ENCODE data around the gene HYI. TPM values are rescaled to one million over a fixed set of nuclear protein-coding genes. Genes with fewer than 3 reads are reported as not detected.

HYI gene
- polyA plus RNA-seq, 2 of the 4 experiments (the other 2 are of a cell fraction): 7.2 to 15.1 TPM

DNA sequence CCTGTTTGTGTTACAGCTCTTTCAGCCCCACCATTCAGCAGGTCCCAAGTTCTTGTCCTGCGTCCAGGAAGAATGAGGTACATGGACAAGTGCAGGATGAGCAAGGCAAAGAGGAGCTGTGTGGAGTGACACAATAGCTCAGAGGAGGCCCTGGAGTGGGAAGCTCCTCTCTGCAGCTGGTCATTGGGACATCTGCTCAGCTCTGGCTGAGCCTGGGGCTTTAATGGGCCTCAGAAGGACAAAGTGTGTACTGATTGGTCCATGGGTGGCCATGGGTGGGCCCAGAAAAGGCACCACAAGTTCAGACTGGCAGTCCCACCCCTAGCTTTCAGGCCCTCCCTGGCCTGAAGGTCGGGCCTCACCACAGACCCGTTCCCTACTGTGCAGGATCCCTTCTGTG lies 14.7 kb upstream of the HYI start:
- peak overlapping the region in 1 of 2 experiments; percentile 95; a peak in 3 of 6 replicates for H3K27ac ChIP-seq
- ATAC-seq (no peak), FAIRE-seq (no peak), DNase-seq (ENCODE audit: low read depth in 1 of 2, low spot score in 1 of 2) (no peak)
- CTCF ChIA-PET: interaction anchor here (0.8 to 1.1 kb wide), 2 partner anchors 10 to 61 kb away, joined by 4 to 5 read pairs; no protein-coding TSS in a partner anchor
- peaks cover 29% of the 10 kb centered on the region for H3K4me1 ChIP-seq
- no peak overlapping the region for H3K4me2 ChIP-seq
- POLR2A ChIA-PET: no interaction called here
- no peak overlapping the region for H3K4me3 ChIP-seq
- TF ChIP-seq EP300 (IDR thresholded peaks at IDR 0.05) (no peak), NR3C1 (IDR thresholded peaks at IDR 0.05) (no peak), MYC (IDR thresholded peaks at IDR 0.05; ENCODE audit: borderline replicate concordance, low read length) (no peak), FOSB (CRISPR knock-in tag; IDR thresholded peaks at IDR 0.05) (no peak), TFCP2L1 (CRISPR knock-in tag; IDR thresholded peaks at IDR 0.05) (no peak), ZC3H11A (IDR thresholded peaks at IDR 0.05) (no peak), HDAC2 (IDR thresholded peaks at IDR 0.05) (no peak), MAZ (IDR thresholded peaks at IDR 0.05; ENCODE audit: borderline replicate concordance, low read depth, low read length) (no peak), CBX2 (IDR thresholded peaks at IDR 0.05; ENCODE audit: borderline replicate concordance, low read depth) (no peak), JUNB (IDR thresholded peaks at IDR 0.05) (no peak), TP53 (CRISPR knock-in tag; IDR thresholded peaks at IDR 0.05) (no peak), NPAS2 (CRISPR knock-in tag; IDR thresholded peaks at IDR 0.05; ENCODE audit: borderline replicate concordance) (no peak), EHMT2 (IDR thresholded peaks at IDR 0.05; ENCODE audit: low read depth) (no peak), KDM1A (IDR thresholded peaks at IDR 0.05; ENCODE audit: low read depth) (no peak), FOXS1 (CRISPR knock-in tag; IDR thresholded peaks at IDR 0.05) (no peak)
- no peaks in the 10 kb centered on the region for H3K9me3 ChIP-seq
- 100% methylated on average over 1 of the region's 3 CpGs for WGBS (ENCODE audit: missing lambda C conversion rate)

DNA sequence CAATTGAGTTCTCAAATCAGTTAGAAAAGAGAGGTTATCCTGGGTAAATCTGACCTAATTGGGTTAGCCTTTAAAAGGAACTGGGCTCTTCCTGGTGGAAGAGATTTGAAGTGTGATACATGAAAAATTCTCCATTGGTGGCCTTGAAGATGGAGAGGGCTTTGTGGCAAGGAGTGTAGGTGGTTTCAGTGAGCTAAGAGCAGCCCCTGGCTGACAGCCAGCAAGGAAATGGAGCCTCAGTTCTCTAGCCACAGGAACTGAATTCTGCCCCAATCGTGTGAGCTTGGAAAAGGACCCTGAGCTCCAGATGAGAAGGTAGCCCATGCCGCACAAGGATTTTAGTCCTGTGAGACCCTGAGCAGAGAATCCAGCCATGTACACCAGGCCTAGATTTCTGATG lies 12.7 kb upstream of the HYI start:
- TF ChIP-seq CEBPB (IDR thresholded peaks at IDR 0.05) (no peak), NPAS2 (CRISPR knock-in tag; IDR thresholded peaks at IDR 0.05; ENCODE audit: borderline replicate concordance) (no peak), ZSCAN20 (CRISPR knock-in tag; IDR thresholded peaks at IDR 0.05) (no peak), POLR2A (IDR thresholded peaks at IDR 0.05; ENCODE audit: low read length) (no peak), NR3C1 (IDR thresholded peaks at IDR 0.05) (no peak), TP53 (CRISPR knock-in tag; IDR thresholded peaks at IDR 0.05) (no peak)
- TF ChIP-seq, protein P1, sequence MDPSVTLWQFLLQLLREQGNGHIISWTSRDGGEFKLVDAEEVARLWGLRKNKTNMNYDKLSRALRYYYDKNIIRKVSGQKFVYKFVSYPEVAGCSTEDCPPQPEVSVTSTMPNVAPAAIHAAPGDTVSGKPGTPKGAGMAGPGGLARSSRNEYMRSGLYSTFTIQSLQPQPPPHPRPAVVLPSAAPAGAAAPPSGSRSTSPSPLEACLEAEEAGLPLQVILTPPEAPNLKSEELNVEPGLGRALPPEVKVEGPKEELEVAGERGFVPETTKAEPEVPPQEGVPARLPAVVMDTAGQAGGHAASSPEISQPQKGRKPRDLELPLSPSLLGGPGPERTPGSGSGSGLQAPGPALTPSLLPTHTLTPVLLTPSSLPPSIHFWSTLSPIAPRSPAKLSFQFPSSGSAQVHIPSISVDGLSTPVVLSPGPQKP (IDR thresholded peaks at IDR 0.05; ENCODE audit: low read depth, low read length): no peak
- TF ChIP-seq, protein P2, sequence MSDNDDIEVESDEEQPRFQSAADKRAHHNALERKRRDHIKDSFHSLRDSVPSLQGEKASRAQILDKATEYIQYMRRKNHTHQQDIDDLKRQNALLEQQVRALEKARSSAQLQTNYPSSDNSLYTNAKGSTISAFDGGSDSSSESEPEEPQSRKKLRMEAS (IDR thresholded peaks at IDR 0.05): no peak
- H3K4me2 ChIP-seq: no peak overlapping the region
- POLR2A ChIA-PET: interaction anchor here (0.8 kb wide), 1 partner anchor 98 kb away, joined by 4 read pairs; the partner anchor contains the start of gene ELOVL1
- WGBS (ENCODE audit: missing lambda C conversion rate): 94% methylated on average over 2 of the region's 2 CpGs
- H3K4me1 ChIP-seq: peaks cover 10% of the 10 kb centered on the region
- CTCF ChIA-PET: interaction anchor here (0.7 kb wide), 1 partner anchor 27 kb away, joined by 3 read pairs; no protein-coding TSS in a partner anchor
- no peak for DNase-seq (ENCODE audit: low read depth in 1 of 2, low spot score in 1 of 2)
- H3K9me3 ChIP-seq: no peaks in the 10 kb centered on the region
- no peak overlapping the region for H3K4me3 ChIP-seq
- FAIRE-seq: no peak
- no peak for ATAC-seq
- peak overlapping the region in 1 of 2 experiments; percentile 95; a peak in 4 of 6 replicates for H3K27ac ChIP-seq

DNA sequence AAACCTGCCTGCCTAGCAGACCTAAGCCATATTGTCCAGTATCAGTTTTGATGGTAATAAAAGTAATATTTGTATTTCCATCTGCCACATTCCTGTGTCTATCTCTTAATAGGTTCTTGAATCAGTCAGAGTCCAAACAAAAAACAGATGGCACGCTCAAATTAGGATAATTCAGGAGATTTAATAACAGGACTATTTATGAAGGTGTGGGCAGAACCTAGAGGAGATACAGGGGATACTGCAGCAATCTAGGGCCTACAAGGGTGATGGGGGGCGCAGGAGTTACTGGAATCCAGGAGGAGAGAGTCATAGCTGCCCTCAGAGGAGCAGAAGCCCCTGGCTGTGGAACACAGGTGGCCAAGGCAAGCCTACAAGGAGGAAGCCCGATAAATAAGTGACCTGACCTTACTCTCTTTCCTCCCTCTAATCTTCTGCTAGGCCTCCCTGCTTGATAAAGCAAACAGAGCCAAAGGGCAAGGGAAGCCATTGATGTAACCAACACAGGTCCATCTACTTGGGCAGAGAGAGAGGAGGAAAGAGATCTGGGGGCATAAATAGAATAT lies 11.9 kb upstream of the HYI start:
- no peaks in the 10 kb centered on the region for H3K9me3 ChIP-seq
- ATAC-seq (no peak), FAIRE-seq (no peak), DNase-seq (ENCODE audit: low read depth in 1 of 2, low spot score in 1 of 2) (no peak)
- TF ChIP-seq EP300 (IDR thresholded peaks at IDR 0.05) (no peak), RCOR1 (IDR thresholded peaks at IDR 0.05; ENCODE audit: low read depth, low read length) (no peak), TFCP2L1 (CRISPR knock-in tag; IDR thresholded peaks at IDR 0.05) (no peak), HOXA7 (CRISPR knock-in tag; IDR thresholded peaks at IDR 0.05) (no peak), CHD2 (IDR thresholded peaks at IDR 0.05; ENCODE audit: low read length, partially characterized antibody) (no peak), NFE2L2 (conservative IDR thresholded peaks at IDR 0.05; ENCODE audit: low read length) (no peak), RFX5 (IDR thresholded peaks at IDR 0.05) (no peak), FOSL2 (IDR thresholded peaks at IDR 0.05) (no peak), FOSL2 (CRISPR knock-in tag; IDR thresholded peaks at IDR 0.05) (no peak), FOSB (CRISPR knock-in tag; IDR thresholded peaks at IDR 0.05) (no peak), RAD21 (conservative IDR thresholded peaks at IDR 0.05 in 1 of 2, IDR thresholded peaks at IDR 0.05 in 1 of 2) (no peak)
- TF ChIP-seq, protein P2 (IDR thresholded peaks at IDR 0.05): no peak
- ChIA-PET POLR2A (no interaction called here), CTCF (no interaction called here)
- peaks cover 10% of the 10 kb centered on the region for H3K4me1 ChIP-seq
- peak overlapping the region; percentile 39 to 95; a peak in 4 of 6 replicates for H3K27ac ChIP-seq
- H3K4me3 ChIP-seq: no peak overlapping the region
- H3K4me2 ChIP-seq: peak overlapping the region; percentile 25; the same call in 1 of the 3 replicates
- WGBS (ENCODE audit: missing lambda C conversion rate): 64% methylated on average over 3 of the region's 3 CpGs

Measured in A549 (cell line).